ENCODE measurements around the gene NPR1. TPM values are rescaled to one million over a fixed set of nuclear protein-coding genes. Genes with fewer than 3 reads are reported as not detected.

The NPR1 gene
- total RNA-seq, 6 donors from 2014 or later = 32.5 to 101 (median 63.0) TPM

- Histone ChIP-seq H3K27me3 (peaks cover 0 to 15% (median 6%) of the 10 kb centered on the region in 4 donors), H3K4me3 (no peak overlapping the region), H3K4me1 (peaks cover 16 to 32% (median 29%) of the 10 kb centered on the region in 4 donors), H3K9me3 (no peaks in the 10 kb centered on the region), H3K36me3 (peaks cover 0 to 47% (median 18%) of the 10 kb centered on the region in 4 donors), H3K27ac (no peak overlapping the region)
- ATAC-seq (ENCODE audit: low FRiP score in 2 of 2) (no peak), DNase-seq (no peak)
- TF ChIP-seq POLR2AphosphoS5 (IDR thresholded peaks at IDR 0.05) = no peak
- TF ChIP-seq EP300 (IDR thresholded peaks at IDR 0.05) = no peak
- TF ChIP-seq CTCF (IDR thresholded peaks at IDR 0.05) = no peak
- TF ChIP-seq POLR2A (IDR thresholded peaks at IDR 0.05) = no peak
- 93 to 94% methylated on average over 4 to 7 of the region's 7 CpGs for WGBS, 2 donors
These were observed 4.2 kb downstream of the NPR1 start for GRCh38 chr1:153682730-153683129.

- H3K9me3 ChIP-seq = no peaks in the 10 kb centered on the region
- H3K27me3 ChIP-seq = peaks cover 0 to 9% (median 3%) of the 10 kb centered on the region in 4 donors
- H3K4me3 ChIP-seq = no peak overlapping the region
- WGBS, 2 donors = 75 to 79% methylated on average over 5 of the region's 5 CpGs
- no peak overlapping the region for H3K27ac ChIP-seq
- ATAC-seq (ENCODE audit: low FRiP score in 2 of 2) (peak in 1 of 2 donors; percentile 28), DNase-seq (no peak)
- TF ChIP-seq POLR2A (IDR thresholded peaks at IDR 0.05) = no peak
- TF ChIP-seq EP300 (IDR thresholded peaks at IDR 0.05) = no peak
- TF ChIP-seq POLR2AphosphoS5 (IDR thresholded peaks at IDR 0.05) = no peak
- TF ChIP-seq CTCF (IDR thresholded peaks at IDR 0.05) = no peak
- H3K4me1 ChIP-seq = peaks cover 8 to 21% (median 18%) of the 10 kb centered on the region in 4 donors
- H3K36me3 ChIP-seq = peaks cover 0 to 56% (median 23%) of the 10 kb centered on the region in 4 donors
These were observed 5.4 kb downstream of the NPR1 start for GRCh38 chr1:153683854-153684253.

- Histone ChIP-seq H3K4me1 (peaks cover 0 to 11% (median 8%) of the 10 kb centered on the region in 4 donors), H3K9me3 (no peaks in the 10 kb centered on the region), H3K4me3 (no peak overlapping the region), H3K27me3 (no peaks in the 10 kb centered on the region), H3K27ac (no peak overlapping the region), H3K36me3 (peaks cover 0 to 67% (median 33%) of the 10 kb centered on the region in 4 donors)
- WGBS, 2 donors = 95 to 97% methylated on average over 5 to 12 of the region's 12 CpGs
- TF ChIP-seq POLR2AphosphoS5 (IDR thresholded peaks at IDR 0.05) (no peak), CTCF (IDR thresholded peaks at IDR 0.05) (no peak), POLR2A (IDR thresholded peaks at IDR 0.05) (no peak), EP300 (IDR thresholded peaks at IDR 0.05) (no peak)
- ATAC-seq (ENCODE audit: low FRiP score in 2 of 2) = no peak
- DNase-seq = no peak
These were observed 6.4 kb downstream of the NPR1 start for GRCh38 chr1:153684892-153685291.

- Histone ChIP-seq H3K27ac (peak overlapping the region in 2 of 4 donors; percentile 4 to 12), H3K4me1 (peaks cover 0 to 2% (median 2%) of the 10 kb centered on the region in 4 donors), H3K4me3 (no peak overlapping the region), H3K27me3 (no peaks in the 10 kb centered on the region), H3K36me3 (peaks cover 0 to 72% (median 35%) of the 10 kb centered on the region in 4 donors), H3K9me3 (no peaks in the 10 kb centered on the region)
- ATAC-seq (ENCODE audit: low FRiP score in 2 of 2) (no peak), DNase-seq (no peak)
- WGBS, 2 donors = 82 to 86% methylated on average over 11 of the region's 11 CpGs
- TF ChIP-seq CTCF (IDR thresholded peaks at IDR 0.05) = no peak
- no peak for TF ChIP-seq EP300 (IDR thresholded peaks at IDR 0.05)
- no peak for TF ChIP-seq POLR2AphosphoS5 (IDR thresholded peaks at IDR 0.05)
- no peak for TF ChIP-seq POLR2A (IDR thresholded peaks at IDR 0.05)
These were observed 7.3 kb downstream of the NPR1 start for GRCh38 chr1:153685544-153686340.
